Kidney glomerular epithelial cell (primary cell): ENCODE measurements around the gene SFRP5.

Experiments used
- DNase-seq: peaks from one replicate; lab custom pipeline; 2025; lab: John Stamatoyannopoulos, UW

Gene SFRP5

GRCh38 chr10:97736902-97737769 is 34.7 kb downstream of the SFRP5 start, which contains the start of gene ZFYVE27:
Gene ZFYVE27, plus strand, starts transcription at chr10:97737128. Its CDS starts 1,350 bp downstream, at chr10:97738478.
- peak; percentile 93 for DNase-seq

- no peak for DNase-seq
Observed at GRCh38 chr10:97736403-97736901, 35.3 kb downstream of the SFRP5 start.

GRCh38 chr10:97734021-97734420 is 37.8 kb downstream of the SFRP5 start:
- DNase-seq: no peak

GRCh38 chr10:97733256-97733655 is 38.5 kb downstream of the SFRP5 start:
- DNase-seq: no peak

GRCh38 chr10:97732052-97732359 is 39.8 kb downstream of the SFRP5 start:
- no peak for DNase-seq

GRCh38 chr10:97731346-97732051 is 40.3 kb downstream of the SFRP5 start:
- DNase-seq: peak; percentile 78

GRCh38 chr10:97729014-97729413 is 42.8 kb downstream of the SFRP5 start:
- DNase-seq: no peak

- peak; percentile 59 for DNase-seq
Observed at GRCh38 chr10:97726636-97727178, 45.1 kb downstream of the SFRP5 start.

GRCh38 chr10:97724341-97724941 is 47.4 kb downstream of the SFRP5 start:
- no peak for DNase-seq

GRCh38 chr10:97723001-97723400 is 48.8 kb downstream of the SFRP5 start:
- no peak for DNase-seq

- no peak for DNase-seq
Observed at GRCh38 chr10:97721871-97722780, 49.7 kb downstream of the SFRP5 start.

GRCh38 chr10:97719602-97720001 is 52.2 kb downstream of the SFRP5 start:
- no peak for DNase-seq

- no peak for DNase-seq
Observed at GRCh38 chr10:97718659-97719142, 53.1 kb downstream of the SFRP5 start.

- no peak for DNase-seq
Observed at GRCh38 chr10:97718178-97718577, 53.6 kb downstream of the SFRP5 start.

- DNase-seq: no peak
Observed at GRCh38 chr10:97717627-97718026, 54.2 kb downstream of the SFRP5 start.
